SU-DHL-6 (cell line): ENCODE measurements around the gene RAD51B.

Experiments
- H2AFZ ChIP-seq: fragments of 200-600 bp; sonication (generic); 2 replicates; pipeline ENCODE4 v1.6.1; 2014; ENCODE audit warnings: low read depth, mild to moderate bottlenecking, moderate library complexity, mixed read lengths, antibody characterized with exemption, low read length; ENCODE audit not compliant: severe bottlenecking
- H3F3A ChIP-seq: fragments of 200-600 bp; shearing (Covaris generic); 2 replicates; pipeline ENCODE4 v1.6.0; 2016; ENCODE audit warnings: antibody characterized with exemption, mild to moderate bottlenecking; ENCODE audit not compliant: insufficient read depth
- H3K27ac ChIP-seq: fragments of 200-600 bp; sonication (generic); 2 replicates; pipeline ENCODE4 v1.5.1; 2016; ENCODE audit warnings: low read depth, mild to moderate bottlenecking, low read length, moderate library complexity, mixed read lengths
- H3K27me3 ChIP-seq: fragments of 200-600 bp; sonication (generic), shearing (Covaris generic); 2 replicates; pipeline ENCODE4 v1.6.0; 2014; ENCODE audit warnings: mild to moderate bottlenecking, low read length
- H3K36me3 ChIP-seq: fragments of 200-600 bp; sonication (generic); 2 replicates; pipeline ENCODE4 v1.6.1; 2014; ENCODE audit warnings: mild to moderate bottlenecking, low read length, mixed read lengths
- H3K4me2 ChIP-seq: fragments of 300-600, 200-600 bp; shearing (Covaris generic), sonication (generic); 2 replicates; pipeline ENCODE4 v1.6.0; 2014; ENCODE audit warnings: low read length, low read depth, mild to moderate bottlenecking; ENCODE audit not compliant: poor library complexity, severe bottlenecking
- H3K4me3 ChIP-seq: fragments of 200-600 bp; sonication (generic); 2 replicates; pipeline ENCODE4 v1.5.1; 2014; ENCODE audit warnings: antibody characterized with exemption, low read length, mild to moderate bottlenecking, mixed read lengths; ENCODE audit not compliant: insufficient read depth, poor library complexity, severe bottlenecking
- H3K79me2 ChIP-seq: fragments of 200-600 bp; sonication (generic); 2 replicates; pipeline ENCODE4 v1.6.1; 2014; ENCODE audit warnings: mild to moderate bottlenecking, low read length, moderate library complexity; ENCODE audit not compliant: insufficient read depth
- H3K9ac ChIP-seq: fragments of 200-600 bp; sonication (generic); 2 replicates; pipeline ENCODE4 v1.7.0; 2014; ENCODE audit warnings: mild to moderate bottlenecking, low read length
- H3K9me2 ChIP-seq: fragments of 200-600 bp; sonication (generic); replicated peaks from 2 replicates; pipeline ENCODE4 v1.6.1; 2014; ENCODE audit warnings: low read length; ENCODE audit not compliant: insufficient read depth
- H3K9me3 ChIP-seq: fragments of 200-600 bp; sonication (generic); 2 replicates; pipeline ENCODE4 v1.6.1; 2014; ENCODE audit warnings: low read length, mixed read lengths; ENCODE audit not compliant: insufficient read depth
- H4K20me1 ChIP-seq: fragments of 200-600 bp; sonication (generic); 2 replicates; pipeline ENCODE4 v1.6.1; 2014; ENCODE audit warnings: low read depth, mild to moderate bottlenecking, antibody characterized with exemption, low read length, moderate library complexity, mixed read lengths
- EZH2phosphoT487 ChIP-seq: fragments of 200-600 bp; sonication (generic), shearing (Covaris generic); conservative IDR thresholded peaks from 2 replicates; pipeline ENCODE4 v1.6.1; 2018; ENCODE audit warnings: mild to moderate bottlenecking, antibody characterized with exemption, low read length, moderate library complexity, mixed read lengths
- TF ChIP-seq, protein P1 (sequence below): fragments of 200-600 bp; sonication (generic); IDR thresholded peaks from one replicate; pipeline ENCODE4 v1.5.1; 2017; ENCODE audit warnings: antibody characterized with exemption, mild to moderate bottlenecking, low read length, moderate library complexity; ENCODE audit not compliant: insufficient read depth, poor library complexity, severe bottlenecking

The RAD51B gene

DNA sequence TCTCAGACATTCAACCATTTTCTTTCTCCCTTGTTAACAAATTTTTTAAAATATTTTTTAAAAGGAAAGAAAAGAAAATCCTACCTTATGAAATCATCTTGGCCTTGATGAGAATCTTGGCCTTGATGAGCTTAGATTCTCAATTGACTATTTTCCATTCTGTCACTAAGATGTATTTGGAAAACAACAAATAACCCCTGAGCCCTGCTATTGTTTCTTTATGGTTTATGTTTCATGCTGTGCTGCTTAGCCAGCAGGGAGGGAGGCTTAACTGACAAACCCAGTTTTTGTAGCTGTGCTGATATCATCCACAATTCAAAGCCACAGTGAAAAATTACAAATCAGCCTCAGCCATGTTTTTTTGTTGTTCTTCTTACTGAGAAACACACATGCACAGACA is 404.1 kb downstream of the RAD51B start:
- no peaks in the 10 kb centered on the region for H3K36me3 ChIP-seq
- no peaks in the 10 kb centered on the region for H3K9me3 ChIP-seq
- no peaks in the 10 kb centered on the region for H4K20me1 ChIP-seq
- H3K9ac ChIP-seq = no peak overlapping the region
- H2AFZ ChIP-seq = no peak overlapping the region
- H3K79me2 ChIP-seq = no peaks in the 10 kb centered on the region
- H3K27me3 ChIP-seq = no peaks in the 10 kb centered on the region
- no peak overlapping the region for H3K27ac ChIP-seq
- H3K4me2 ChIP-seq = no peak overlapping the region
- TF ChIP-seq, protein P1, sequence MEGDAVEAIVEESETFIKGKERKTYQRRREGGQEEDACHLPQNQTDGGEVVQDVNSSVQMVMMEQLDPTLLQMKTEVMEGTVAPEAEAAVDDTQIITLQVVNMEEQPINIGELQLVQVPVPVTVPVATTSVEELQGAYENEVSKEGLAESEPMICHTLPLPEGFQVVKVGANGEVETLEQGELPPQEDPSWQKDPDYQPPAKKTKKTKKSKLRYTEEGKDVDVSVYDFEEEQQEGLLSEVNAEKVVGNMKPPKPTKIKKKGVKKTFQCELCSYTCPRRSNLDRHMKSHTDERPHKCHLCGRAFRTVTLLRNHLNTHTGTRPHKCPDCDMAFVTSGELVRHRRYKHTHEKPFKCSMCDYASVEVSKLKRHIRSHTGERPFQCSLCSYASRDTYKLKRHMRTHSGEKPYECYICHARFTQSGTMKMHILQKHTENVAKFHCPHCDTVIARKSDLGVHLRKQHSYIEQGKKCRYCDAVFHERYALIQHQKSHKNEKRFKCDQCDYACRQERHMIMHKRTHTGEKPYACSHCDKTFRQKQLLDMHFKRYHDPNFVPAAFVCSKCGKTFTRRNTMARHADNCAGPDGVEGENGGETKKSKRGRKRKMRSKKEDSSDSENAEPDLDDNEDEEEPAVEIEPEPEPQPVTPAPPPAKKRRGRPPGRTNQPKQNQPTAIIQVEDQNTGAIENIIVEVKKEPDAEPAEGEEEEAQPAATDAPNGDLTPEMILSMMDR = no peak
- TF ChIP-seq EZH2phosphoT487 = no peak
- no peak overlapping the region for H3K4me3 ChIP-seq
- no peaks in the 10 kb centered on the region for H3F3A ChIP-seq
- no peaks in the 10 kb centered on the region for H3K9me2 ChIP-seq

- H3K9me3 ChIP-seq = no peaks in the 10 kb centered on the region
- no peak for TF ChIP-seq EZH2phosphoT487
- TF ChIP-seq, protein P1 = no peak
- no peaks in the 10 kb centered on the region for H3K27me3 ChIP-seq
- H3K4me3 ChIP-seq = no peak overlapping the region
- H3K27ac ChIP-seq = no peak overlapping the region
- H2AFZ ChIP-seq = no peak overlapping the region
- H3K9me2 ChIP-seq = no peaks in the 10 kb centered on the region
- no peak overlapping the region for H3K9ac ChIP-seq
- no peaks in the 10 kb centered on the region for H4K20me1 ChIP-seq
- H3K4me2 ChIP-seq = no peak overlapping the region
- H3K36me3 ChIP-seq = no peaks in the 10 kb centered on the region
- H3F3A ChIP-seq = no peaks in the 10 kb centered on the region
- H3K79me2 ChIP-seq = no peaks in the 10 kb centered on the region
Measured at GRCh38 chr14:68225321-68225720, 405.7 kb downstream of the RAD51B start.

GRCh38 chr14:68226523-68226922 is 406.9 kb downstream of the RAD51B start:
- no peak for TF ChIP-seq EZH2phosphoT487
- TF ChIP-seq, protein P1 = no peak
- Histone ChIP-seq H4K20me1 (no peaks in the 10 kb centered on the region), H3K36me3 (no peaks in the 10 kb centered on the region), H2AFZ (no peak overlapping the region), H3K4me2 (no peak overlapping the region), H3K79me2 (no peaks in the 10 kb centered on the region), H3F3A (no peaks in the 10 kb centered on the region), H3K9me3 (no peaks in the 10 kb centered on the region), H3K9me2 (no peaks in the 10 kb centered on the region), H3K4me3 (no peak overlapping the region), H3K27me3 (no peaks in the 10 kb centered on the region), H3K27ac (no peak overlapping the region), H3K9ac (no peak overlapping the region)
